A549 (cell line): Measurements from ENCODE around the gene PSG5. TPM values are rescaled to one million over a fixed set of nuclear protein-coding genes. Genes with fewer than 3 reads are reported as not detected.
"Not testable (repeated sequence)": the region's sequence is repeated elsewhere in the genome, so short reads cannot be mapped to it uniquely, and the experiment has no call there.

Source experiments
- ATAC-seq, 2 experiments: fragments of 200-7000 bp in 1 of 2; fragments of >200 bp in 1 of 2; cut with Nextera tagmentation in 1 of 2; cut with Tn5 transposase in 1 of 2; 3 replicates each; pipeline versions ENCODE4 v1.8.0 to v1.9.1; 2018 to 2020; ENCODE audit warnings: mild to moderate bottlenecking in 1 of 2, moderate library complexity in 1 of 2
- CTCF ChIA-PET: fragments of 300-600 bp; sonication (Branson Sonifier 250); formaldehyde crosslinking; extraction: SDS; loops from one replicate; lab custom pipeline; 2021; ENCODE audit warnings: antibody characterized with exemption, inconsistent platforms; lab: Yijun Ruan, JAX
- POLR2A ChIA-PET: fragments of 350-600 bp; formaldehyde crosslinking; extraction: SDS; loops from one replicate; lab custom pipeline; 2021; ENCODE audit warnings: antibody characterized with exemption, inconsistent platforms; lab: Yijun Ruan, JAX
- DNase-seq, 2 experiments: peaks; one replicate each; pipeline versions ENCODE4 v3.0.0 to v3.0.0-alpha.2; 2011 to 2016; ENCODE audit warnings: low read depth in 1 of 2, low spot score in 1 of 2
- FAIRE-seq: peaks from 2 replicates; lab custom pipeline; 2011; peaks lifted over from hg19 to GRCh38; lab: Jason Lieb, UNC
- H3K27ac ChIP-seq, 2 experiments: fragments of >200 bp; sonication (Bioruptor Twin); formaldehyde crosslinking; 3 replicates each; pipeline ENCODE4 v1.5.1; 2016 to 2017
- H3K4me1 ChIP-seq: fragments of >200 bp; sonication (Bioruptor Twin); formaldehyde crosslinking; 3 replicates; pipeline ENCODE4 v1.6.1; 2016
- H3K4me2 ChIP-seq: fragments of >200 bp; sonication (Bioruptor Twin); formaldehyde crosslinking; 3 replicates; pipeline ENCODE4 v1.6.1; 2016
- H3K4me3 ChIP-seq: fragments of >200 bp; sonication (Bioruptor Twin); formaldehyde crosslinking; 3 replicates; pipeline ENCODE4 v1.5.1; 2016
- H3K9me3 ChIP-seq: fragments of >200 bp; sonication (Bioruptor Twin); formaldehyde crosslinking; 3 replicates; pipeline ENCODE4 v1.6.1; 2016
- EHF ChIP-seq: fragments of 250-450 bp; sonication (Bioruptor Pico); IDR thresholded peaks from 2 replicates; pipeline ENCODE4 v1.5.0; 2020; ENCODE audit warnings: mild to moderate bottlenecking
- GATA3 ChIP-seq: IDR thresholded peaks from 2 replicates; pipeline ENCODE4 v1.6.1; 2012; ENCODE audit warnings: borderline replicate concordance
- HDAC2 ChIP-seq: fragments of 200-600 bp; sonication (generic); IDR thresholded peaks from 2 replicates; pipeline ENCODE4 v1.6.1; 2016
- RAD21 ChIP-seq, 2 experiments: fragments of >200 bp in 1 of 2; sonication (Bioruptor Twin) in 1 of 2; formaldehyde crosslinking in 1 of 2; IDR thresholded peaks in 1 of 2; conservative IDR thresholded peaks in 1 of 2; 2 replicates in 1 of 2; 3 replicates in 1 of 2; pipeline ENCODE4 v1.6.1; 2012 to 2018; ENCODE audit warnings: inconsistent platforms in 1 of 2
- SMC3 ChIP-seq: fragments of >200 bp; sonication (Bioruptor Twin); formaldehyde crosslinking; IDR thresholded peaks from 3 replicates; pipeline ENCODE4 v1.6.1; 2018; ENCODE audit warnings: inconsistent platforms
- WGBS: methylation state at CpG from one replicate; pipeline ENCODE4 v1.1.6; 2017; ENCODE audit errors: missing lambda C conversion rate; 5-methylcytosine and 5-hydroxymethylcytosine counted together
- polyA plus RNA-seq, 4 experiments: library from polyadenylated mRNA; depleted of rRNA in 3 of 4; stranded (reverse); fragments of >200 nt; fragmentation: RNase III in 1 of 4; extraction: RNeasy Plus Mini Kit Qiagen cat#74134 plus additional on column Dnase treatment in 1 of 4; gene quantifications; 2 replicates in 3 of 4; 3 replicates in 1 of 4; pipeline ENCODE4 v1.2.3, GENCODE V29; 2011 to 2017
- TF ChIP-seq, protein P1 (sequence below): fragments of >200 bp; sonication (Bioruptor Twin); formaldehyde crosslinking; IDR thresholded peaks from 3 replicates; pipeline ENCODE4 v1.5.1; 2016

Gene PSG5
- polyA plus RNA-seq, 2 of the 4 experiments (the other 2 are of a cell fraction): 0.26 to 0.35 TPM

DNA sequence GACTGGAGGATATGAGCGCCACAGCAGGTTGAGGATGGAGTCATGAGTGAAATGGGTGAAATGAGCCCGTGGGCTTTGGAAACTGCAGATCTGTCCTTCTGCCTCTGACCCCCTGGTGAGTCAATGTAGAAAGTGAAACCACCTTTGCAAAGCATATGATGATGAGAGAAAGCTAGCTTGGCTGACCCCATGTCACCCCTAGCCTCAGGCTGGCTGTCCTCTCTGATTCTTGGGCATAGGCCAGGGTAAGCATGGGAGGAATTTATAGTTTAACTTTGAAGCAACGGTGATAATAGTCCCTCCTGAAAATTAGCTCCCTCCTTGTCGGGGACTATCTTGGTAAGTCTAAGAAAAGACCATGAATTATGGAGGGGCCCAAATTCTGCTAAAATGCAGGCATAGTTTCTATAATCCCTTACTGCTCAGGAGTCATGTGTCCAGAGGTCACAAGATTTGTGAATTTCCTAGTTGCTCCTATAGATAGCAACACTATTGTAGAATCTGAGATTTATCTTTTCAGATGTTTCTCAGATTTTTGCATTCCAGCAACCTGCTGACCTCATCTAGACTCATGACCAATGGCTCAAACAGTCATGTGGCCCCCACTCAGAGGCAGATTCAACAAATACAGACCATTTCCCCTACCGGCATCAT is 38.0 kb upstream of the PSG5 start:
- POLR2A ChIA-PET, H3K27ac ChIP-seq, DNase-seq, CTCF ChIA-PET, H3K4me2 ChIP-seq, H3K4me1 ChIP-seq, H3K4me3 ChIP-seq, ATAC-seq, FAIRE-seq: not testable (repeated sequence)
- peaks cover 17% of the 10 kb centered on the region; the same call in 2 of the 3 replicates for H3K9me3 ChIP-seq
- 36% methylated on average over 5 of the region's 5 CpGs for WGBS

DNA sequence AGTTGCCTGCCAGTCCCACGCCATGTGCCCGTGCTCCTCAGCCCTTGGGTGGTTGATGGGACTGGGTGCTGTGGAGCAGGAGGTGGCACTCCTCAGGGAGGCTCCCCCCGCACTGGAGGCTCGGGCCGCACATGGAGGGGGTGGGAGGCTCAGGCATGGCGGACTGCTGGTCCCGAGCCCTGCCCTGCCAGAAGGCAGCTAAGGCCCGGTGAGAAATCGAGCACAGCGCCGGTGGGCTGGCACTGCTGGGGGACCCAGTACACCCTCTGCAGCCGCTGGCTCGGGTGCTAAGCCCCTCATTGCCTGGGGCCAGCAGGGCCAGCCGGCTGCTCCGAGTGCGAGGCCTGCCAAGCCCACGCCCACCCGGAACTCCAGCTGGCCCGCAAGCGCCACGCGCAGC is 35.6 kb upstream of the PSG5 start:
- H3K27ac ChIP-seq, ATAC-seq, H3K9me3 ChIP-seq, H3K4me1 ChIP-seq, FAIRE-seq, POLR2A ChIA-PET, H3K4me2 ChIP-seq, DNase-seq, H3K4me3 ChIP-seq: not testable (repeated sequence)
- WGBS: 83% methylated on average over 9 of the region's 22 CpGs
- CTCF ChIA-PET: interaction anchor here (1.0 to 1.2 kb wide), 2 partner anchors 11 to 15 kb away, joined by 3 read pairs; no protein-coding TSS in a partner anchor

DNA sequence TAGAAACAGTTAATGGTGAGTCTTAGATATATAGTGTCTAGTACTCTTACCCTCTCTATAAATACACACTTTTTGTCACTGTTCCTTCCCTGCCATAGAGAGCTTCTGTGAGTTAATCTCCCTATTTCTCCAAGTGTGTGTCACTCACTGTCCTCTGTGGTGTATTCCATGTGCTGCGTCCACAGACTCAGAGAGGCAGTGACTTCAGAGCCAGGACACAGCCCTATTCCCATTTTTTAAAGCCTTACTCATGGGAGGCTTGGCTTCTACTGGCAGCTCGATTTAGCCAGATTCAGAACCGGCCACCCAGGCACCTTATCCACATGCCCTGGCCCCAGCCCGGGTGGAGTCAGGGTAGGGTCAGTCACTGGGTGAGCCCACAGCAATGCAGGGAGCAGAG is 32.8 kb upstream of the PSG5 start:
- H3K4me1 ChIP-seq, H3K4me3 ChIP-seq, H3K27ac ChIP-seq, H3K4me2 ChIP-seq, H3K9me3 ChIP-seq, CTCF ChIA-PET, POLR2A ChIA-PET, ATAC-seq, DNase-seq, FAIRE-seq: not testable (repeated sequence)
- 78% methylated on average over 1 of the region's 4 CpGs for WGBS

DNA sequence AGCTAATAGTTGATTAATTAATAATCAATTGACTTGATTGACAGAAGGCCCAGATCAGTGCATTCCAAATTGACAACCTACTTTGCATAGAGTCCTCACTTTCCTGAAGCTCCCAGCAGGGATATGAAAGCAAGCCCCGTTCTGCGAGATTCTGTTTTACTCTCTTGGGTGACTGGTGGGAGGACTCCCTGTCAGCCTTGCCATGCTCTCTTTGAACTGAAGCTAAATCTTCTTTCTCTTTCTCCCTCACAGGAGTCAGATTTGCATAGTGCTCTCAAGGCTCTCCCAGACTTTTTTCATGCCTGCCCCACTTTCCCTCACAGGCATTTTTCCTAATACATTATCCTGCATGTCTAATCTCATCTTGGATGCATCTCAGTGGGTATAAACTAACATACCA is 29.5 kb upstream of the PSG5 start:
- ATAC-seq, H3K4me2 ChIP-seq, FAIRE-seq, H3K4me3 ChIP-seq, H3K27ac ChIP-seq, DNase-seq, H3K9me3 ChIP-seq, H3K4me1 ChIP-seq, POLR2A ChIA-PET: not testable (repeated sequence)
- WGBS: 68% methylated on average over 2 of the region's 2 CpGs
- CTCF ChIA-PET: interaction anchor here (0.9 kb wide), 1 partner anchor 9 kb away, joined by 4 read pairs; no protein-coding TSS in a partner anchor

DNA sequence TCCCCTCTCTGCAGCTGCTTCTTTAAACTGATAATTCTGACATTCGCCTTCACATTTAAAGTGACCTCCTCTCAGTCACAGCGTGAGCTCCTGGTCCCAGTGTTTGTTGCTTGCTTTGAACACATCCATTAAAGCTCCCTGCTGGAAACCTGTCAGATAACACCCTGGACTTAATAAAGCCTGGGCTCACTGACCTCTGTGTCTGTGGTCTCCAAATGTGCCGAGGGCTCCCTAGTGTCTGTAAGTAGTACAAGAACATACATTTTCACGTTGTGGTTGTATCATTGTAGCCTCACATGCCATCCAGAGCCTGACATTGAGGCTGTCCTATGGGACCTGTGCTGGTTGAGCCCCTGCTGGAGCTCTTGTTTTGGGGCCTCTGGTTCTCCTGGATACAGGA is 21.7 kb upstream of the PSG5 start:
- Histone ChIP-seq H3K4me2 (no peak overlapping the region), H3K9me3 (no peaks in the 10 kb centered on the region), H3K27ac (no peak overlapping the region), H3K4me1 (0 out of 3 replicates have a peak, but pooled peaks cover 3% of the 10 kb centered on the region), H3K4me3 (no peak overlapping the region)
- CTCF ChIA-PET: interaction anchor here (3.3 kb wide), 1 partner anchor 104 kb away, joined by 9 read pairs; no protein-coding TSS in a partner anchor
- POLR2A ChIA-PET: no interaction called here
- DNase-seq (no peak), ATAC-seq (no peak), FAIRE-seq (no peak)
- no peak for TF ChIP-seq GATA3
- no peak for TF ChIP-seq EHF
- no peak for TF ChIP-seq HDAC2
- WGBS: 61% methylated on average over 4 of the region's 4 CpGs

DNA sequence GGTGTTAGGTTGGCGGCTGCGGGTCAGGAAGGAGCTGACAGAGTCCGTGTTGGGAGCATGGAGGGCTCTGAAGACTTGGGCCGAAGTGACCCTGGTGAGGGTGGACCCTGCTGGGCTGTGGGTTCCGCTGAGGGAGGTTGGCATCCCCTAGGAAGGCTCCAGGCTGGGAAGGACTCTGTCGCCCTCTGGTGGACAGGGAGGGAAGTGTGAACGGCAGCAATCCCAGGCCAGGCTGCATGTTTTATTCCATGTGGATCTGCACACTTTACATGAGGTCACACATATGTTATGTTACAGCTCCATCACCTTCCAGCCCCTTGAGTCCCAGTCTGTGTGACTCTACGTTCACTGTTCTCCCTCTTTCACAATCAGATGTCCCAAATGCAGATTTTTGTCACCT is 20.8 kb upstream of the PSG5 start:
- CTCF ChIA-PET: interaction anchor here (0.6 to 3.3 kb wide), 10 partner anchors 9 to 513 kb away, joined by 3 to 9 read pairs (median 4); no protein-coding TSS in a partner anchor
- TF ChIP-seq, protein P1, sequence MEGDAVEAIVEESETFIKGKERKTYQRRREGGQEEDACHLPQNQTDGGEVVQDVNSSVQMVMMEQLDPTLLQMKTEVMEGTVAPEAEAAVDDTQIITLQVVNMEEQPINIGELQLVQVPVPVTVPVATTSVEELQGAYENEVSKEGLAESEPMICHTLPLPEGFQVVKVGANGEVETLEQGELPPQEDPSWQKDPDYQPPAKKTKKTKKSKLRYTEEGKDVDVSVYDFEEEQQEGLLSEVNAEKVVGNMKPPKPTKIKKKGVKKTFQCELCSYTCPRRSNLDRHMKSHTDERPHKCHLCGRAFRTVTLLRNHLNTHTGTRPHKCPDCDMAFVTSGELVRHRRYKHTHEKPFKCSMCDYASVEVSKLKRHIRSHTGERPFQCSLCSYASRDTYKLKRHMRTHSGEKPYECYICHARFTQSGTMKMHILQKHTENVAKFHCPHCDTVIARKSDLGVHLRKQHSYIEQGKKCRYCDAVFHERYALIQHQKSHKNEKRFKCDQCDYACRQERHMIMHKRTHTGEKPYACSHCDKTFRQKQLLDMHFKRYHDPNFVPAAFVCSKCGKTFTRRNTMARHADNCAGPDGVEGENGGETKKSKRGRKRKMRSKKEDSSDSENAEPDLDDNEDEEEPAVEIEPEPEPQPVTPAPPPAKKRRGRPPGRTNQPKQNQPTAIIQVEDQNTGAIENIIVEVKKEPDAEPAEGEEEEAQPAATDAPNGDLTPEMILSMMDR: peak; percentile 42; the same call in 2 of the 3 replicates
- TF ChIP-seq RAD21 (conservative IDR thresholded peaks at IDR 0.05 in 1 of 2, IDR thresholded peaks at IDR 0.05 in 1 of 2) (peak; percentile 56 to 70), SMC3 (peak; percentile 36; the same call in 1 of the 3 replicates)
- TF ChIP-seq, all 56 proteins: peak for 3; not testable (repeated sequence) for 53

DNA sequence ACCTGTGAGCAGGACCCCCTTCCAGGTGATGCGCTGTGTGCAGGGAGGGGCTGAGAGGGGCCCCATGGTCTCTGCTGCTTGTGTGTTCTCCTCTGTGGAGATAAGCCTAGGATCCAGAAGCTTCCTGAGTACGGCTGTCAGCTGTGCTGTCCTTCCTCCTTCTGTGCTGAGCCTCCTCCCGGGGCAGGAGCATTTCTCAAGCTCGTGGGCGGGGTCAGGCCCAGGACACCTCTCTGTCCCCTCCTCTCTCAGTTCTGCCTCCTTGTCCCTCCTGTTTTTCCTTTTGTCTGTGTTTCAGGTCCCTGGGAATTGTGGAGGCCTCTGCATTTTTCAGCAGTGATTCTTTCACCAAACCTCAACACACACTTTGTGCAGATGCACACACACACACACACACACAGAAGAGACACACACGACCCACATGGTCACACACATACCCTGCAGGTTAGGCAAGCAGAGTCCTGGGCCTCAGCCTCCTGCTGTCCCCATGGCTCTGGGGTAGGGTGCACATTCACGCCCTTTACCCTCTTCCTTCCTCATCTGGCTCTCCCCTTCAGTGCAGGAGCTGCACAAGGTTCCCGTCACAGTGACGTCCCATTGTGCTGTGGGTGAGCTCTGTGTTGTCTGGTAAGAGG is 19.3 kb upstream of the PSG5 start, which contains the start of gene PSG4:
Gene PSG4, minus strand, starts transcription at position 168 of the 635 bp plus-strand sequence. Its CDS starts 102 bp downstream, at position 66.
- H3K9me3 ChIP-seq, POLR2A ChIA-PET, H3K4me3 ChIP-seq, FAIRE-seq, DNase-seq, ATAC-seq, H3K4me2 ChIP-seq: not testable (repeated sequence)
- 62% methylated on average over 7 of the region's 9 CpGs for WGBS
- Histone ChIP-seq H3K4me1 (peaks cover 25% of the 10 kb centered on the region), H3K27ac (peak within 1 kb of the TSS; percentile 42 to 54; a peak in 3 of 6 replicates)
- CTCF ChIA-PET: interaction anchor here (0.6 to 1.4 kb wide), 4 partner anchors 14 to 314 kb away, joined by 3 read pairs; no protein-coding TSS in a partner anchor

More for the DNA sequence above, 20.8 kb upstream of the PSG5 start:
- H3K4me3 ChIP-seq, H3K4me2 ChIP-seq, H3K4me1 ChIP-seq, H3K9me3 ChIP-seq, H3K27ac ChIP-seq, POLR2A ChIA-PET, DNase-seq, ATAC-seq, FAIRE-seq: not testable (repeated sequence)
- 41% methylated on average over 7 of the region's 8 CpGs for WGBS

DNA sequence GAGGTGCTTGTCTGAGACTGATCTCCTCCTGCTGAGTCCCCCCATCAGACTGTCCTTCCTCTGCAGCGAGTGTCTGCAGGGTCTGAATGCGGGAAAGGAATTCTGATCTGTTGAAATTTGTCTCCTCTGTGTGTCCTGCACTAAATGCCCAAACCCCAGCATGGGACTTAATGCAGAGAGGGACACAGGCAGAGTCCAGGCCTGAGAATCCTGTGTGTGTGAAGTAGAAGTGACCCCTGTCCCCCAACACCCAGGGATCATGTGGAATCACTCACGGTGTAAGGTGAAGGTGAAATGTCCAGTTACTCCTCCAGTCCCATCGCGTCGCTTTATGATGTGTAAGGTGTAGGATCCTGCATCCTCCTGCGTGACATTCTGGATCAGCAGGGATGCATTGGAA is 17.3 kb upstream of the PSG5 start:
- DNase-seq, ATAC-seq, CTCF ChIA-PET, POLR2A ChIA-PET, H3K9me3 ChIP-seq, H3K4me3 ChIP-seq, FAIRE-seq, H3K4me2 ChIP-seq: not testable (repeated sequence)
- peak overlapping the region; percentile 48 to 73; a peak in 3 of 6 replicates for H3K27ac ChIP-seq
- WGBS: 86% methylated on average over 7 of the region's 7 CpGs
- H3K4me1 ChIP-seq: peaks cover 27% of the 10 kb centered on the region

DNA sequence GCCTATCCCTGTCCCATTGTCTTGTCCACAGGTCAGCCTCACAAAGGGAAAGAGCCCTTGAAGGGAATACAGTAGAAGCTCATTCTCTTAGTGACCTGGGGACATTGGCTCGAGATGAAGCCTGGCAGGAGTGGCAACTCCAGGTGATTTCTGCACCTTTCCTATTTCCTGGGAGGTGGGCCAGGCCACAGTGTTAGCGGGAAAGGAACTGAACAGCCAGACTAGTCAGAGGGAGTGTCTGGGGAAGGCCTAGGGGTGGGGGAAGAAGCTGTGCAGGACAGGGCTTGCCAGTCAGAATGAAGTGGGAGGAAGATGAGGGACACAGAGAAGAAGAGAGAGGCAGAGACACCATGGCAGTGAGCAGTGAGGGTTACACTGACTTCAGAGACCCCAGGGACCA is 15.6 kb upstream of the PSG5 start:
- ATAC-seq, DNase-seq, POLR2A ChIA-PET, H3K9me3 ChIP-seq, H3K4me3 ChIP-seq, CTCF ChIA-PET, FAIRE-seq: not testable (repeated sequence)
- WGBS: 38% methylated on average over 2 of the region's 2 CpGs
- Histone ChIP-seq H3K27ac (peak overlapping the region; percentile 82 to 84), H3K4me1 (peaks cover 27% of the 10 kb centered on the region), H3K4me2 (peak overlapping the region; percentile 51)
